GM21576 (cell line): ENCODE measurements around the gene CYP4F11.
"Not testable (repeated sequence)": the region's sequence is repeated elsewhere in the genome, so short reads cannot be mapped to it uniquely, and the experiment has no call there.

Source experiments
- ATAC-seq: cut with Tn5 transposase; IDR thresholded peaks from one replicate; pipeline ENCODE4 v1.9.1; 2021; ENCODE audit warnings: mild to moderate bottlenecking, moderate library complexity; ENCODE audit not compliant: unreplicated experiment

Gene CYP4F11, protein sequence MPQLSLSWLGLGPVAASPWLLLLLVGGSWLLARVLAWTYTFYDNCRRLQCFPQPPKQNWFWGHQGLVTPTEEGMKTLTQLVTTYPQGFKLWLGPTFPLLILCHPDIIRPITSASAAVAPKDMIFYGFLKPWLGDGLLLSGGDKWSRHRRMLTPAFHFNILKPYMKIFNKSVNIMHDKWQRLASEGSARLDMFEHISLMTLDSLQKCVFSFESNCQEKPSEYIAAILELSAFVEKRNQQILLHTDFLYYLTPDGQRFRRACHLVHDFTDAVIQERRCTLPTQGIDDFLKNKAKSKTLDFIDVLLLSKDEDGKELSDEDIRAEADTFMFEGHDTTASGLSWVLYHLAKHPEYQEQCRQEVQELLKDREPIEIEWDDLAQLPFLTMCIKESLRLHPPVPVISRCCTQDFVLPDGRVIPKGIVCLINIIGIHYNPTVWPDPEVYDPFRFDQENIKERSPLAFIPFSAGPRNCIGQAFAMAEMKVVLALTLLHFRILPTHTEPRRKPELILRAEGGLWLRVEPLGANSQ

DNA sequence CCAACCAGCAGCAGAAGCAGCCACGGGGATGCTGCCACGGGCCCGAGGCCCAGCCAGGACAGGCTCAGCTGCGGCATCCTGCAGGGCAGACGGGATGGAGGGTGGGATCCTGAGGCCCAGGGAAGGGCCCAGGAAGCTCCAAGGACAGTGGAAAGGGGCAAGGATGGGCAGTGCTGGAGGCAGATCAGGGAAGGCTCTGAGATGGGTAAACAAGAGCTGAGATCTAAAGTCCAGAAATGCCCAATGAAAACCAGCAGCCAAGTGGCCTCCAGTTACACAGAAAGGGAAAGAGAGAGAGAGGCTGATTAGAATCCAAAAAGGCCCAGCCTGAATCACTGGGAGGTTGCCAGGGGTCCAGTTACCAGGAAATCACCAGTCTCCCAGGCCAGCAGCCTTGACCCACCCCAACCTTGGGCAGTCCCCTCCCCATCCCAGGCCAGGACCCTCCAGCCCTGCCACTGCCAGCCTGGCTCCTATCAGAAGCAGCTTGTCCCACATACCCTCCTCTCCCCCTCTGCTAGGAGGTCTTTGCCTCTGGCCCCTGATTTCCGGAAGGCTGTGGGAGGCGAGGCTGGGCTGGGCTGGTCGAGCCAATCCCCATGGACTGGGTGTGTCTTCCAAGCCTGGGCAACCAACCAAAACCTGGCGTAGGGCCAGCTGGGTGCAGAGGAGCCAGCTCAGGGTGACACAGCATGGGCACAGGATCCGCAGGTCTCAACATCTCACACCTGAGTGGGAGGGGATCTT is at the start of gene CYP4F11:
Gene CYP4F11, minus strand, starts transcription at position 198 of the 747 bp plus-strand sequence. Its CDS starts 121 bp downstream, at position 77.
- no peak for ATAC-seq

GRCh38 chr19:15979293-15979692 is 45.0 kb upstream of the CYP4F11 start:
- ATAC-seq, result no peak

- no peak for ATAC-seq
Observed at GRCh38 chr19:15977690-15978089, 43.4 kb upstream of the CYP4F11 start.

- ATAC-seq, result no peak
Observed at GRCh38 chr19:15976836-15977689, 42.7 kb upstream of the CYP4F11 start.

DNA sequence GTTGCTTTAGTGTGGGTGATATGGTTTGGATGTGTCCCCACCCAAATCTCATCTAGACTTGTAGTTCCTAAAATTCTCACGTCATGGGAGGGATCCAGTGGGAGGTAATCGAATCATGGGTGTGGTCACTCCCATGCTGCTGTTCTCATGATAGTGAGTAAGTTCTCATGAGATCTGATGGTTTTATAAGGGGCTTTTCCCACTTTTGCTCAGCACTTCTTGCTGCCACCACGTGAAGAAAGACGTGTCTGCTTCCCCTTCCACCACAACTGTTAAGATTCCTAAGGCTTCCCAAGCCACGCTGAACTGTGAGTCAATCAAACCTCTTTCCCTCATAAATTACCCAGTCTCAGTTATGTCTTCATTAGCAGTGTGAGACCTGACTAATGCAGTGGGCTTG is 40.5 kb upstream of the CYP4F11 start:
- no peak for ATAC-seq

DNA sequence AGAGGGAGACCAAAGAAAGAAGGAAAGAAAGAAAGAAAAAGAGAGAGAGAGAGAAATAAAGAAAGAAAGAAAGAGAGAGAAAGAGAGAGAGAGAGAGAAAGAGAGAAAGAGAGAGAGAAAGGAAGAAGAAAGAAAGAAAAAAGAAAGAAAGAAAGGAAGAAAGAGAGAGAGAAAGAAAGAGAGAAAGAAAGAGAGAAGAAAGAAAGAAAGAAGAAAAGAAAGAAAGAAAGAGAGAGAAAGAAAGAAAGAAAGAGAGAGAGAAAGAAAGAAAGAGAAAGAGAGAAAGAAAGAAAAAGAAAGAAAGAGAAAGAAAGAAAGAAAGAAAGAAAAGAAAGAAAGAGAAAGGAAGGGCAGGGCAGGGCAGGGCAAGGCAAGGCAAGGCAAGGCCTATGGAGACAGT is 37.7 kb upstream of the CYP4F11 start:
- ATAC-seq, result not testable (repeated sequence)

DNA sequence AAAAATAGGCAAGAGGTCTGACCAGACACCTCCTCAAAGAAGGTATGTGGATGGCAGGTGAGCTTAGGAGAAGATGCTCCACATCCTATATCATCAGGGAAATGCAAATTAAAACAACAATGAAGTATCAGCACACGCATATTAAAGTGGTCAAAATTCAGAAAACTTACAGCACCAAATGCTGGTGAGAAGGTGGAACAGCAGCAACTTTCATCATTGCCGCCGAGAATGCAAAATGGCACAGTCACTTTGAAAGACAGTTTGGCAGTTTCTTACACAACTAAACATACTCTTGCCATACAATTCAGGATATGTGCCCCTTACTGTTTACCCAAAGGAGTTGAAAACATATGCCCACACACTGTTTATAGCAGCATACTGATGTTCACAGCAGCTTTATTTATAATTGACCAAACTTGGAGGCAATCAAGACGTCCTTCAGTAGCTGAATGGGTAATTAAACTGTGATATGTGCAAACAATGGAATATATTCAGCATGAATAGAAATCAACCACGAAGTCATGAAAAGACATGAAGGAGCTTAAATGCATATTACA is 37.0 kb upstream of the CYP4F11 start:
- ATAC-seq, result no peak

DNA sequence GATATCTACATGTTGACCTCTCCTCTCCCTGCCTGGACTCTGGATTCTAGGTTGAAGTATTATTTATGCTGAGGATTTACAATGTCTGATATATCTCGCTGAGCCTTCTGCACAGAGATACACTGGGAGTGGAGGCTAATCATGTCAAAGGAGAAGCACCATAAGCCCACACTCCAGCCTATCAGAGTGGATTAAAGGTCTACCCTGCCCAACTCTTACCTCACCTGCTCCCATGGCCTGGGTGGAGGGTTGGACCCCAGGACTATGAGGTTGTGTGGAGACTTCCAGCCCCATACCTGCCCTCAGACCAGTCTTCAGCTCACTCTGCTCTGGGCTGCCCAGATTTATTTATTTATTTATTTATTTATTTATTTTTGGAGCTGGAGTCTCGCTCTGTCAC is 29.9 kb upstream of the CYP4F11 start:
- no peak for ATAC-seq

- no peak for ATAC-seq
Observed at GRCh38 chr19:15962319-15962718, 28.0 kb upstream of the CYP4F11 start.

DNA sequence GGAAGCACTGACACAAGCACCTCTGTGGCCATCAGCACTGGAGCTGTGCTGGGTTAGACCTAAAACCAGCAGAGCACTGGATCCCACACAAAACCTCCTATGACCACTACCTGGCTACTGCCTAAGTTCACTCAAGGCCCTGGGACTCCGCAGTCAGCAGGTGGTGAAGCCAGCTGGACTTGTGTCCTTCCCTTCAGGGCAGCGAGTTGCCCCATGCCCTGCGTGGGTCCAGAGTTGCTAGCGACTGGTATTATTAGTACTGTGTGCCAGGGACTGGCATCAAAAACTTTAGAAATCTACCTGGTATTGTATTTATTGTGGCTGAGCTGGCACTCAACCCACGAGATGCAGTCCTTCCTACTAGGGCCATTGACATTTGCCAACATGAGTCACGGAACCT is 20.5 kb upstream of the CYP4F11 start:
- ATAC-seq, result no peak

DNA sequence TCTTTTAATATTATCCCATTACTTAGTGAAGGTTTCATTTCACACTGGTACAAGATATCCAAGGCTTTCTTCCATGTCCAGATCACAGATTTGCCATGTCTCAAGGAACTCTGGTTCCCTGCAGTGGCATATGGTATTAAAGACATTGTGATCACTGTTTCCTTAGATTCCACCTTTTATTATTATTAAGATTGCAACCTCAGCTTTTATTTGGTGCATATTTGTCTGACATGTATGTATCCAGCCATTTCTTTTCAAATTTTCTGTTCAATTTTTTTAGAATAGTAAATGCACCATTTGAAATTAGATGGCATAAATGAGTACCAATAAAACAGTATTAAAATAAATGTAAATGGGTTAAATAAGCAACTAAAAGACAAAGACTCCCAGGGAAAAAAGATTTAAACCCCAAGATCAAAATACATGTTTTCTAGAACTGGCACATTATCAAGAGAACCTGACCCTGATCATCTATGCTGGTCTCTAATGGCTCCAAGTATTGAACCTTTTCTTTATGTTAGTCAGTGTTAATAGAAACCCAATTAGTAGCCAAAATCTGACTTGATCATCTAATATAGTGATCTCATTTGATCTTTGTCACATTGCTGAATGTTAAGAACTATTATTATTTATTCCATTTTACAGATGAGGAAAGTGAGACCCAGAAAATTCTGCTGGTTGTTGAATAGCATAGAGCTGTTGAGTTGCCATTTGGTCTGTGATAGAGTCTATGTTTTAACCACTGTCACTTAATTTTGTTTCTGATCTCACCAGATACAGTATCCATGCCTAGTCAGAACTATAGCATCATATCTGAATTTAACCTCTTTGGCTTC is 14.1 kb upstream of the CYP4F11 start, which contains the start of gene OR10H4:
Gene OR10H4, plus strand, starts transcription at position 786 of the 836 bp plus-strand sequence. Its CDS starts 0 bp downstream, at position 786.
- ATAC-seq, result no peak

DNA sequence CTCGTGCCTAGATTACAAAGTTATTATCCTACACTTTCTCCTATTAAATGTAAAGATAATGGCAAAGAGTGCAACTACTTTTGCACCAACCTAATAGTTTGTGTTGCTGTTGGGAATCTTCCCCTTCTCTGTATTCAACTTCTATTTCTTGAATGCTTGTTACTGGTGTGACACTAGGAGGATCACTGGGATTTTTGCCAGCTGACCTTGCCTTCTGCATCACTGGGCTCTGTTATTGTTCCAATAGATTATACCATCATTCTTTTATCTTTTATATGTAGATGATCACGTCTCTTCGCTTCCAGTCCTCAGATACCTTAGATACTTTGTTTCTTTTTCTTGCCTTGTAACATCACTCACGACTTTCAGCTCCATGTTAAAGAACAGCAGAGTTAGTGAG is 11.0 kb upstream of the CYP4F11 start:
- no peak for ATAC-seq

GRCh38 chr19:15944401-15944800 is 10.1 kb upstream of the CYP4F11 start:
- no peak for ATAC-seq

DNA sequence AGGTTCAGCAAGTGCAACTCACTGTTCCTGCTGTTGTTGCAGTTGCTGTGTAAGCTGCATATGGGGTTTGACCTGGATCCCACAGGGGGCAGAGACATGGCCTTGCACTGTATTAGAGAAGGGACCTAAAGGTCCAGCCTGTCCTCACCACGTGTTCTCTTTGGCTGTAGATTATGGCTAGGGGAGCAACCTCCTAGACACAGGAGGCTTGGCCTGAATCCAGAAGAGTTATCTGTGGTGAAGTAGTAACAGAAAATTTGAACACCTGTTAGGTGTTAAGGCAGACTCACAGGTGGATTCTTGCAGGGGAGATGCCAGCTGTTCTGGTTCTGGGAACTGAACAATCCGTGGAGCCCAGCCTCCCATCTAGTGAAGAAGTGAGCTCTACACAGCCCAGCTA is 3.4 kb upstream of the CYP4F11 start:
- no peak for ATAC-seq

DNA sequence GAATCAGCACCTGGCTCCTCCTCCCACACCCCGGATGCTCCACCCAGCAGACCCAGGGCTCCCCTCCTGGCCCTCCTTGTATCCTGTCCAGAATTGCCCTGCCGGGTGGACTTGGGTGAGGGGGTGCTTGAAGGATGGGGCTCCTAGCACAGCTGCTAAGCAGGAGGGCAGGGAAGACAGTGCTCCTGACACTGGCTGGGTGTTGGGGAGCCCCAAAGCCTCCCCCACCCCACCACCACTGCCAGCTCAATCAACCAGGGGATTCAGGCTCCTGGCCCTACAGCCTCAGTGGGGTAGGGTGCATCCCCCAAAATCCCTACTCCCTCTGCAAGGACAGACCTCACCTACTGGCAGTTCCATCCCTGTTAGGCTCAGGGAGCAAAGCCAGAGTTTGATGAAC is 2.6 kb upstream of the CYP4F11 start:
- ATAC-seq, result no peak

- no peak for ATAC-seq
Observed at GRCh38 chr19:15936173-15936572, 1.8 kb upstream of the CYP4F11 start.

DNA sequence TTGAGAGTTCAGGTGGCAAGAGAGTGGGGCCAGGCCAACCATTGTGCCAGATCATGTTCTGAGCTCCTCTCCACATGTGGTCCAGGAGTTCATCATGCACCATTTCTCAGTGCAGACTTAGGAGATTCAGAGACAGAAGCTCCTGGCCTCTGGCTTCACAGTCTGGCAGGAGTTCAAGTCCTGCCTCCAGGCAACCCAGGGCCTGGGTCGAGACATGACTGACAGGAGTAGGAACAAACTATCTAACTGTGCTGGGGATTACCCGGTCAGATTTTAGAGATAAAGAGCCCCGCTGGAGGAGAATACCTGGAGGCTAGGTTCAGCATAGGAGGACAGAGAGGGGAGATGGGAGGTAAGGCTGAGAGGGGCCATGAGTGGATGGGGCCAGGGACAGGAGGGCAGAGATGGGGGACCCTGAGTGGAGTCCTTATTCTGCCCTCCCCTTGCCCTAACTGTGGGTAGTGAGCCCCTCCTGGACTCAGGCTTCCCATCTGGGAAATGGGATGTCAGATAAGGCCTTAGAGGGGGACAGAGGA is 906 bp upstream of the CYP4F11 start:
- ATAC-seq, result no peak

DNA sequence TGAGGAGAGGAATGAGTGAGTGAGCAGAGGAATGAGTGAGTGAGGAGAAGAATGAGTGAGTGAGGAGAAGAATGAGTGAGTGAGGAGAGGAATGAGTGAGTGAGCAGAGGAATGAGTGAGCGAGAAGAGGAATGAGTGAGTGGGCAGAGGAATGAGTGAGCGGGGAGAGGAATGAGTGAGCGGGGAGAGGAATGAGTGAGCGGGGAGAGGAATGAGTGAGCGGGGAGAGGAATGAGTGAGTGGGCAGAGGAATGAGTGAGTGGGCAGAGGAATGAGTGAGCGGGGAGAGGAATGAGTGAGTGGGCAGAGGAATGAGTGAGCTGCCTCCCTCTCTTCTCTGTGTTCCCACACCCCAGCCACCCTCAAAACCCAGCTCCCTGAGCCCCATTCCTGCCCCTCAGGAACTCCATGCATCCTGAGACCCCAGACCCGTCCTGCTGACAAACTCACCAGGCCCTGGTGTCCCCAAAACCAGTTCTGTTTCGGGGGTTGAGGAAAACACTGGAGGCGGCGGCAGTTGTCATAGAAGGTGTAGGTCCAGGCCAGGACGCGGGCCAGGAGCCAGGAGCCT is 483 bp downstream of the CYP4F11 start:
- not testable (repeated sequence) for ATAC-seq

DNA sequence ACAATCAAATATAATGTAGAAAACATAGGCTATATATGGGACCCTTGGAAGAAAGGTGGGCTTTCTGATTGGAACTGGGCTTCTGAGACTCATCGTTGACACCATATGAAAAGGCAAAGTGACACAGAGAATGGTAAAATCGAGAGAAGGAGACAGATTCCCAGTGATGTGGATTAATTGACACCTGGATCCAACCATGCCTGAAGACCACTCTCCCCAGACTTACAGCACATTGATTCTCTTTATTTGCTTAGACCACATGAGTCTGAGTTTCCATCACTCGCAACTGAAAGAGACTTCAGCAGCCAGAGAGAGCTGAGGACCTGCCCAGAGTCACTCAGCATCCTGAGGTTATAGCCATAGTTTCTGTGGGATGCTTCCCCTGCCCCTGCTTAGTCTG is 6.0 kb downstream of the CYP4F11 start:
- no peak for ATAC-seq
